T-cell (primary cell): ENCODE results near the gene BABAM2. TPM values are rescaled to one million over a fixed set of nuclear protein-coding genes. Genes with fewer than 3 reads are reported as not detected.

Experiments
- ATAC-seq, 4 experiments: fragments of 200-7000 bp in 3 of 4; fragments of 150-1000 bp in 1 of 4; cut with Tn5 transposase; replicated peaks in 1 of 4; 1 replicate in 3 of 4; 2 replicates in 1 of 4; pipeline ENCODE4 v1.10.0; 2021; ENCODE audit warnings: moderate library complexity in 3 of 4, mild to moderate bottlenecking in 2 of 4, moderate number of reproducible peaks in 1 of 4
- CTCF ChIA-PET, 2 donors: fragments of 300-600 bp; sonication (Branson Sonifier 250); formaldehyde crosslinking; loops; one replicate each; lab custom pipeline; 2022; ENCODE audit warnings: antibody characterized with exemption in 2 of 2; lab: Charles Lee
- POLR2A ChIA-PET, 2 donors: fragments of 300-600 bp; sonication (Branson Sonifier 250); formaldehyde crosslinking; loops; one replicate each; lab custom pipeline; 2022; ENCODE audit warnings: antibody characterized with exemption in 2 of 2; lab: Charles Lee
- DNase-seq, 35 experiments: peaks; one replicate each; pipeline versions ENCODE4 v3.0.0 to v3.0.0-alpha.2; 2013 to 2023
- H3K27ac ChIP-seq: one replicate; pipeline ENCODE4 v1.5.1; 2013; ENCODE audit warnings: low read length
- H3K27me3 ChIP-seq, 2 experiments: replicated peaks in 1 of 2; 1 replicate in 1 of 2; 2 replicates in 1 of 2; pipeline versions ENCODE4 v1.6.1 to v1.7.0; 2013; ENCODE audit warnings: low read length in 1 of 2, mixed read lengths in 1 of 2; ENCODE audit not compliant: control insufficient read depth in 2 of 2, insufficient read depth in 2 of 2; ENCODE audit errors: extremely low read depth in 1 of 2
- H3K36me3 ChIP-seq, 2 donors: 1 replicate in 1 of 2; 2 replicates in 1 of 2; pipeline versions ENCODE4 v1.6.1 to v1.7.0; 2013; ENCODE audit warnings: low read length in 1 of 2; ENCODE audit not compliant: control insufficient read depth in 2 of 2, insufficient read depth in 1 of 2; ENCODE audit errors: extremely low read depth in 1 of 2
- H3K4me1 ChIP-seq, 2 experiments: 1 replicate in 1 of 2; 2 replicates in 1 of 2; pipeline versions ENCODE4 v1.6.1 to v1.7.0; 2013; ENCODE audit warnings: low read length in 2 of 2, mixed read lengths in 1 of 2; ENCODE audit not compliant: insufficient read depth in 2 of 2, control insufficient read depth in 1 of 2; ENCODE audit errors: extremely low read depth in 1 of 2
- H3K4me3 ChIP-seq, 2 donors: 1 replicate in 1 of 2; 2 replicates in 1 of 2; pipeline versions ENCODE4 v1.5.1 to v1.7.0; 2013; ENCODE audit warnings: mild to moderate bottlenecking in 2 of 2, low read length in 1 of 2, moderate library complexity in 1 of 2; ENCODE audit not compliant: control insufficient read depth in 1 of 2; ENCODE audit errors: extremely low read depth in 1 of 2
- H3K9me3 ChIP-seq: 2 replicates; pipeline ENCODE4 v1.7.0; 2013
- H3K27ac Mint-ChIP-seq, 2 donors: one replicate each; pipeline ENCODE4 v1.8.0; 2020 to 2021; ENCODE audit warnings: mild to moderate bottlenecking in 2 of 2, mixed read lengths in 2 of 2
- H3K27me3 Mint-ChIP-seq, 2 donors: one replicate each; pipeline ENCODE4 v1.8.0; 2021 to 2022; ENCODE audit warnings: mixed read lengths in 2 of 2
- H3K36me3 Mint-ChIP-seq: one replicate; pipeline ENCODE4 v1.8.0; 2021; ENCODE audit warnings: mixed read lengths
- H3K4me1 Mint-ChIP-seq, 3 donors: one replicate each; pipeline ENCODE4 v1.8.0; 2020 to 2022; ENCODE audit warnings: mixed read lengths in 3 of 3, mild to moderate bottlenecking in 1 of 3
- H3K4me3 Mint-ChIP-seq, 3 donors: one replicate each; pipeline ENCODE4 v1.8.0; 2020 to 2022; ENCODE audit warnings: mild to moderate bottlenecking in 3 of 3, mixed read lengths in 3 of 3, moderate library complexity in 3 of 3
- H3K9me3 Mint-ChIP-seq, 3 donors: one replicate each; pipeline ENCODE4 v1.8.0; 2020 to 2022; ENCODE audit warnings: mixed read lengths in 3 of 3
- WGBS: methylation state at CpG from one replicate; pipeline ENCODE4 v1.1.5; 2013; ENCODE audit warnings: missing lambda C conversion rate; ENCODE audit not compliant: insufficient coverage; 5-methylcytosine and 5-hydroxymethylcytosine counted together
- total RNA-seq, 35 experiments: library from RNA in 6 of 35; stranded (reverse) in 6 of 35; fragments of 120-200 nt in 1 of 35; gene quantifications; one replicate each; pipeline versions ENCODE4 v1.2.1 to v1.2.4 and lab custom pipeline; 2013 to 2026

The BABAM2 gene
- total RNA-seq, 5 donors from 2014 or later (not counting 1 experiment from before 2014, with no cell fraction given): 28.4 to 45.2 (median 37.4) TPM

DNA sequence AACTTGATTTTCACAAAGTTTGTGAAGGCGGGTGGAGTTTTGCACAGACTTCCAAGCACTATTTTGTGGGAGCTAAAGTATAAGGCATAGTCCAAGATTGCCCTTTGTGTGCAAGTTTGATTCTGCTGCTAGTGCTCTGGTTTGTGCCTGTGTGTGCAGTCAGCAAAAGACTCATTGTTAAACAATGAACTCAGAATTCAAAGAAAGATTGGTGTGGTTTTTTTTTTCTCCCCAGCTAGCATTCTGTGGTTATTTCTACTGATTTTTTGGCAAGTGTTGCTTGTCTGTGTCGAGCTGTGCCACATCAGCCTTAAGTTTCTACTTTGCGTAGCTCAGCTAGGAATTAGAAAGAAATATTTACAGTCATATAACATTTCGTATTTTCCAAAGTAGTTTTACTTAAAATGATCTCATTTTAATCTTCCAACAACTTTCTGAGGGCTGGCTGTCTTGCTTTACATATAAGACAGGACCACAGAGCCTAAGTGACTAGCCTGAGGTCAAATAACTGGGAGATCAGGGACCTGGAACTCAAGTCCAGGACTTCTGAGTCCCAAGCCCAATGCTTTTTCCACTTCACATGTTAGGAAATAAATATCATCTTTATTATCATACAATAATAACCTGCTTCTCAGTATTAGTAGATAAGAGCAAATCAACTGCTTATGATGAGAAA is 69.8 kb downstream of the BABAM2 start:
- H3K4me1 ChIP-seq: peaks cover 9 to 26% of the 10 kb centered on the region in 2 experiments
- H3K36me3 ChIP-seq: no peaks in the 10 kb centered on the region
- Mint-ChIP-seq H3K4me1 (peaks cover 71 to 76% (median 75%) of the 10 kb centered on the region in 3 donors), H3K27ac (peak overlapping the region; percentile 45 to 70), H3K27me3 (no peaks in the 10 kb centered on the region), H3K36me3 (peaks cover 21% of the 10 kb centered on the region), H3K4me3 (peak overlapping the region; percentile 4 to 47 (median 32)), H3K9me3 (no peaks in the 10 kb centered on the region)
- WGBS: no CpG with 5 or more reads among the region's 4 CpGs
- peaks cover 3% of the 10 kb centered on the region for H3K9me3 ChIP-seq
- ATAC-seq (peak; percentile 55 to 90 (median 72)), DNase-seq (peak in 2 of 35 experiments; percentile 2 to 42)
- no peak overlapping the region for H3K4me3 ChIP-seq
- POLR2A ChIA-PET: interaction anchor here (0.6 to 0.8 kb wide), 3 partner anchors 41 to 443 kb away, joined by 3 to 4 read pairs (median 3); no protein-coding TSS in a partner anchor
- no peaks in the 10 kb centered on the region for H3K27me3 ChIP-seq
- H3K27ac ChIP-seq: peak overlapping the region; percentile 40
- CTCF ChIA-PET: interaction anchor here (0.6 kb wide), 2 partner anchors 12 to 262 kb away, joined by 3 to 4 read pairs; no protein-coding TSS in a partner anchor

DNA sequence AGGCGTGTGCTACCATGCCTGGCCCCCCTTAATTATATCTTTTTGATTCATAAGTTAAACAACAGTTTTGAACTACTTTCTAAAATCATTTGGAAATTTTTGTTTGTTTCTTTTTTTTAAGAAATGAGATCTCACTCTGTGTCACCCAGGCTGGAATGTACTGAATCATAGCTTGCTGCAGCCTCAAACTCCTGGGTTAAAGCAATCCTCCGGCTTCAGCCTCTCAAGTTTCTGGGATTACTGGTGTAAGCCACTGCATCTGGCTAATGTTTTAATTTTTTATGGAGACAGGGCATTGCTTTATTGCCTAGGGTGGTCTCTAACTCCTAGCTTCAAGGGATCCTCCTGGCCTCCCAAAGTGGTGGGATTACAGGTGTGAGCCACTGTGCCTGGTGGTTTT is 71.5 kb downstream of the BABAM2 start:
- Histone ChIP-seq H3K27ac (no peak overlapping the region), H3K4me3 (no peak overlapping the region), H3K9me3 (peaks cover 3% of the 10 kb centered on the region), H3K27me3 (no peaks in the 10 kb centered on the region), H3K4me1 (peaks cover 12 to 21% of the 10 kb centered on the region in 2 experiments), H3K36me3 (no peaks in the 10 kb centered on the region)
- ChIA-PET POLR2A (interaction anchor here (0.5 to 0.9 kb wide), 4 partner anchors 64 to 824 kb away, joined by 3 to 10 read pairs (median 4); no protein-coding TSS in a partner anchor), CTCF (interaction anchor here (0.7 to 0.8 kb wide), 3 partner anchors 9 to 61 kb away, joined by 3 to 11 read pairs (median 4); no protein-coding TSS in a partner anchor)
- Mint-ChIP-seq H3K4me3 (no peak overlapping the region), H3K9me3 (peaks cover 0 to 6% (median 0%) of the 10 kb centered on the region in 3 donors), H3K4me1 (peaks cover 75 to 79% (median 78%) of the 10 kb centered on the region in 3 donors), H3K27ac (no peak overlapping the region), H3K36me3 (peaks cover 21% of the 10 kb centered on the region), H3K27me3 (no peaks in the 10 kb centered on the region)
- WGBS: 100% methylated on average over 1 of the region's 2 CpGs
- ATAC-seq (no peak), DNase-seq (no peak)

DNA sequence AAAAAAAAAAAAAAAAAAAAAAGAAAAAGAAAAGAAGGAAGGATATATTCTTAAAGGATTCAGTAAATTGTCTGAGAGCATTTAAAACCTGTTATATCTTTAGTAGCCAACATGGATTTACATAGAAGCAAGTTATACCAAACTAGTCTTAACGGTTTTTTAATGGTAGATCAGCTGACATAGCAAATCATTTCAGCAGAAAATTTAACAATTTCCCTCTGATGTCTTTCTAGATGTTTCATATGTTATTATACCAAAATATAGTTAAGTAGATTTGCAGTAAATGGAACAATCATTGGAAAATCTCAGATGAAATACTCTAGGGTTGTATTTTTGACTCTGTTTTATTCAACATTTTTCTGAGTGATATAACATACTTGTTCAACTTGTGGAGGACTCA is 72.9 kb downstream of the BABAM2 start:
- Mint-ChIP-seq H3K27me3 (no peaks in the 10 kb centered on the region), H3K36me3 (peaks cover 24% of the 10 kb centered on the region), H3K4me3 (no peak overlapping the region), H3K9me3 (peaks cover 6 to 15% (median 7%) of the 10 kb centered on the region in 3 donors), H3K4me1 (peaks cover 66 to 73% (median 72%) of the 10 kb centered on the region in 3 donors), H3K27ac (no peak overlapping the region)
- Histone ChIP-seq H3K27ac (no peak overlapping the region), H3K4me1 (peaks cover 12 to 21% of the 10 kb centered on the region in 2 experiments), H3K4me3 (no peak overlapping the region), H3K36me3 (peaks cover 0 to under 1% of the 10 kb centered on the region in 2 donors), H3K27me3 (no peaks in the 10 kb centered on the region), H3K9me3 (peaks cover 3% of the 10 kb centered on the region)
- POLR2A ChIA-PET: interaction anchor here in 1 of 2 donors (0.6 kb wide), 1 partner anchor 533 kb away, joined by 9 read pairs; no protein-coding TSS in a partner anchor
- CTCF ChIA-PET: interaction anchor here in 1 of 2 donors (0.7 kb wide), 1 partner anchor 32 kb away, joined by 3 read pairs; no protein-coding TSS in a partner anchor
- ATAC-seq: no peak
- no peak for DNase-seq
- no CpG with 5 or more reads among the region's 1 CpG for WGBS

- H3K4me1 Mint-ChIP-seq: peaks cover 60 to 67% (median 67%) of the 10 kb centered on the region in 3 donors
- H3K27ac Mint-ChIP-seq: peak overlapping the region; percentile 21 to 44
These were observed 73.5 kb downstream of the BABAM2 start for GRCh38 chr2:27964067-27964466.

DNA sequence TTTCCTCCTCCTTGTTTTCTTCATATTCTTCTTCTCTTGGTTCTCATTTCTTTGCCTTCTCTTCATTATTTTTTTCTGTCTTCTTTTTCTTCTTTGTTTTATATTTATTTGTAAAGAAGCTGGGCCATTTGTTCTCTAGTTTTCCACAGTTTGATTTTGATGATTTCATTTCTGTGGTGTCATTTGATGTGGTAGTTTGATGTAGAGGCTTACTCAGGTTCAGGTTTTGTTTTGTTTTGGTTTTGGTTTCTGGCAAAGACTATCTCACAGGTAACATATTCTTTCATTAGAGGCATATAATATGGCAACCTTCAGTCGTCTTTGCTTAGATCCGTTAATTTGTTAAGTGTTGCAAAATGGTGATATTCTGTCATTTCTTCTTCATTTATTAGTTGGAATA is 75.3 kb downstream of the BABAM2 start:
- POLR2A ChIA-PET: interaction anchor here (0.5 to 1.0 kb wide), 4 partner anchors 74 to 247 kb away, joined by 3 to 5 read pairs (median 3); partner anchors contain the start of genes BABAM2 (in 1 of the 2) and RBKS (in 1 of the 2)
- Mint-ChIP-seq H3K4me1 (peaks cover 42 to 54% (median 52%) of the 10 kb centered on the region in 3 donors), H3K36me3 (peaks cover 35% of the 10 kb centered on the region), H3K9me3 (peaks cover 13 to 25% (median 13%) of the 10 kb centered on the region in 3 donors), H3K27me3 (no peaks in the 10 kb centered on the region), H3K27ac (peak overlapping the region; percentile 85 to 88), H3K4me3 (peak overlapping the region; percentile 37 to 61 (median 40))
- H3K27me3 ChIP-seq: no peaks in the 10 kb centered on the region
- H3K4me3 ChIP-seq: no peak overlapping the region
- ATAC-seq (peak; percentile 90 to 99 (median 96)), DNase-seq (peak in 1 of 35 experiments; percentile 74)
- peaks cover 3% of the 10 kb centered on the region for H3K9me3 ChIP-seq
- H3K4me1 ChIP-seq: peaks cover 4 to 7% of the 10 kb centered on the region in 2 experiments
- peaks cover 0 to 2% of the 10 kb centered on the region in 2 donors for H3K36me3 ChIP-seq
- CTCF ChIA-PET: no interaction called here
- peak overlapping the region; percentile 44 for H3K27ac ChIP-seq
- no CpG with 5 or more reads among the region's 2 CpGs for WGBS

More at GRCh38 chr2:27964067-27964466, 73.5 kb downstream of the BABAM2 start:
- ChIA-PET POLR2A (interaction anchor here in 1 of 2 donors (0.6 kb wide), 1 partner anchor 534 kb away, joined by 9 read pairs; no protein-coding TSS in a partner anchor), CTCF (no interaction called here)
- Mint-ChIP-seq H3K27me3 (no peaks in the 10 kb centered on the region), H3K9me3 (peaks cover 9 to 20% (median 10%) of the 10 kb centered on the region in 3 donors), H3K36me3 (peaks cover 29% of the 10 kb centered on the region), H3K4me3 (no peak overlapping the region)
- ATAC-seq (no peak), DNase-seq (no peak)
- WGBS: 100% methylated on average over 1 of the region's 3 CpGs
- Histone ChIP-seq H3K4me3 (no peak overlapping the region), H3K4me1 (peaks cover 12 to 21% of the 10 kb centered on the region in 2 experiments), H3K27me3 (no peaks in the 10 kb centered on the region), H3K36me3 (peaks cover 0 to 2% of the 10 kb centered on the region in 2 donors), H3K27ac (no peak overlapping the region), H3K9me3 (peaks cover 3% of the 10 kb centered on the region)

DNA sequence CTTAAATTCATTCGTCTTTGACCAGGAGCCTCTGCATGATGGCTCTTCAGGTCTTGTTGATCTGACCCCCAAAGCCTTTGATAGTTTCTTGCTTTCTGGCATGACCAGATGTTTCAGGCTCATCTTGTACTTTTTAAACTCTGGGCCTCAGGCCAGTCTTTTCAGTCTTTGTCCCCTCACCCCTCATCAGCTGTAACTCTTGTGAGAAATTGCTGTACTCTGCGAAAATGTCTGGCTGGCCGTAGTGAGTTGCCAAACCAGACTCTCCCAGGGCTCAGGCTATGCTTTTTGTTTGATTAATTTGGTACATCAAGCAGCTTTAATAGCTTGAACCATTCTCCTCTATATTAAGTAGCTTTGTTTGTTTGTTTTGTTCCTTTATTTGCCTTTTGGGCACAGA is 75.9 kb downstream of the BABAM2 start:
- peaks cover 3% of the 10 kb centered on the region for H3K9me3 ChIP-seq
- no peaks in the 10 kb centered on the region for H3K27me3 ChIP-seq
- 100% methylated on average over 1 of the region's 3 CpGs for WGBS
- peaks cover 4 to 6% of the 10 kb centered on the region in 2 experiments for H3K4me1 ChIP-seq
- Mint-ChIP-seq H3K4me1 (peaks cover 36 to 49% (median 48%) of the 10 kb centered on the region in 3 donors), H3K36me3 (peaks cover 35% of the 10 kb centered on the region), H3K27me3 (no peaks in the 10 kb centered on the region), H3K4me3 (peak overlapping the region in 2 of 3 donors; percentile 35 to 40), H3K27ac (peak overlapping the region; percentile 85 to 88), H3K9me3 (peaks cover 13 to 25% (median 13%) of the 10 kb centered on the region in 3 donors)
- DNase-seq (no peak), ATAC-seq (no peak)
- peaks cover 0 to 2% of the 10 kb centered on the region in 2 donors for H3K36me3 ChIP-seq
- CTCF ChIA-PET: no interaction called here
- H3K27ac ChIP-seq: peak overlapping the region; percentile 44
- no peak overlapping the region for H3K4me3 ChIP-seq
- POLR2A ChIA-PET: interaction anchor here in 1 of 2 donors (0.6 to 1.0 kb wide), 3 partner anchors 76 to 430 kb away, joined by 3 read pairs; partner anchors contain the start of genes BABAM2 and RBKS
